GM12874 (cell line): ENCODE data around the gene ELOVL6.
A peak's percentile ranks its signal among the peaks of the same experiment; 100 is the strongest.

Source experiments
- CTCF ChIP-seq: IDR thresholded peaks from 2 replicates; pipeline ENCODE4 v1.5.1; 2011; ENCODE audit warnings: low read depth, mild to moderate bottlenecking, control low read depth, low read length, moderate library complexity; ENCODE audit not compliant: insufficient read depth

ELOVL6 gene

GRCh38 chr4:110064295-110064694 is 134.1 kb downstream of the ELOVL6 start:
- TF ChIP-seq CTCF, result no peak

- TF ChIP-seq CTCF, result no peak
Observed at GRCh38 chr4:110062166-110062565, 136.2 kb downstream of the ELOVL6 start.

GRCh38 chr4:110061076-110061475 is 137.3 kb downstream of the ELOVL6 start:
- TF ChIP-seq CTCF, result no peak

GRCh38 chr4:110059556-110060191 is 138.7 kb downstream of the ELOVL6 start:
- TF ChIP-seq CTCF, result no peak

- no peak for TF ChIP-seq CTCF
Observed at GRCh38 chr4:110058677-110059076, 139.7 kb downstream of the ELOVL6 start.

- no peak for TF ChIP-seq CTCF
Observed at GRCh38 chr4:110055158-110055768, 143.2 kb downstream of the ELOVL6 start.

- TF ChIP-seq CTCF, result peak; percentile 77
Observed at GRCh38 chr4:110049951-110050925, 148.2 kb downstream of the ELOVL6 start.
